ENCODE measurements around the gene NUP50.

NUP50 gene

DNA sequence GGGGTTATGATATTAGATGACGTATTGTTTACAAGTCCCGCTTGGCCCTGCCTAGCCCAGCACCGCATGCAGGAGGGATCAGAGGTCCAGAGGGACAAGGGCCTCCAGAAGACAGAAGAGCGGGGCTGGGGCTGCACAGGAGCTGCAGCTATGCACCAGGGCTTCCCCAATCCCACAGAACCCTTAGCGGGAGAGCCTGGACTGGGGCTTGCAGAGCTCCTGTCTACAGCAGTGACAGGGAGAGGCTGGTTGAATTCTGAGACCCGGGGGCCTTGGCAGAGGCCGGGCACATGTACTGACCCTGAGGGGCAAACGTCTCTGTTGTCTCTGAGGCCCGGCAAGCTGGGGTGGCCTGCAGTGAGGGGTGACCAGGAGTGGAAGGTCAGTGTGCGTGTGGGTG, 70.1 kb downstream of the NUP50 start:
- DNase-seq = no peak

DNA sequence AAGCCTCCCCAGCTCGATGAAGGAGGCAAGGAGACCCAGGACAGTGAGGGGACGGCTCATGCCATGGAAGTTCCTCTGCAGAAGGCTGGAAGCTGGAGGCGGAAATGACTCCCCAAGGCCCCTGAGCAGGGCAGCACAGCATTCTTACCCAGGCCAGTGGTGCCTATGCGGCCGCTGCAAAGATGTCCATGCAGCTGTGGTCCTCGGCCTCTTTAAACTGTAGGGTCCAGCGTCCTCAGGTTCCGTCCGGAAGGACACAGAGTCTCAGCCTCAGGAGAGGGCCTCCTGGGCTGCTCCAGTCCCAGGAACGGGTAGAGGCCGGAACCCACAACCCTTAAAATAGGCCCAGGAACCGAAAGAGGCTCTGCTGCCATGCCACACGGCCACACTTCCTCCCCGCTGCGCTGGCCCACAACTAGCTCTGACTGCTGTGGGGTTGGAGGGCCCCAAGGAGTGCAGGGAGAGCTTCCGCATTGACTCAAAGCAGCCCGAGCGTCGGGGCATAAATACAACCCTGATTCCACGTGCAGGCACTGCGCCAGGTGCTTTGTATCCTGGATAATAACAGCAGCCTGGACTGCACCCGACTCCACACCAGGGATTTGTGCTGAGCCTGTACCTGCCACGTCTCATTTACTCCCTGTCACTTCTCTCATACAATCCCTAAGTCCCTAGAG, 71.5 kb downstream of the NUP50 start:
- no peak for DNase-seq

DNA sequence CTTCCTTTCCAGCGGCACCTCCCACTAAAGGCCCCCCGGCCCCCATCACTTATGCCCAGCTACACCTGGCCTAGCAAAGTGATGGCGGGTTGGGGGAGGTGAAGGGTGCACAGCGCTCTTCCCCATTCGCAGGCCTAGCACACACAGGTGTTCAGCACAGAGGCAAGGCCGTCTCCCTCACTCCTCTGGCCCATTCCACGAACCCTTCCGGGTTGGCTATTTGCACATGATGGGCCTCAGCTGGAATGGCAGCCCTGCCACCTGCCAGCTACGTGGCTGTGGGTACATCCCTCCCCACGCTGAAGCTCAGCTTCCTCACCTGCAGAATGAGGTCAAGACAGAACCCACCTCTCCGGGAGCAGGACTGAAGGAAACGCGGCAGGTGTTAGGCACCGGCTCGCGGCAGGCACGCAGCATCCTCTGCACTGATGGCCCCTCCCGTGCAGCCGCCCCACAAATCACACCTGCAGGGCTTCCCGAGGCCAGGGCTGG, 72.2 kb downstream of the NUP50 start:
- DNase-seq = no peak

DNA sequence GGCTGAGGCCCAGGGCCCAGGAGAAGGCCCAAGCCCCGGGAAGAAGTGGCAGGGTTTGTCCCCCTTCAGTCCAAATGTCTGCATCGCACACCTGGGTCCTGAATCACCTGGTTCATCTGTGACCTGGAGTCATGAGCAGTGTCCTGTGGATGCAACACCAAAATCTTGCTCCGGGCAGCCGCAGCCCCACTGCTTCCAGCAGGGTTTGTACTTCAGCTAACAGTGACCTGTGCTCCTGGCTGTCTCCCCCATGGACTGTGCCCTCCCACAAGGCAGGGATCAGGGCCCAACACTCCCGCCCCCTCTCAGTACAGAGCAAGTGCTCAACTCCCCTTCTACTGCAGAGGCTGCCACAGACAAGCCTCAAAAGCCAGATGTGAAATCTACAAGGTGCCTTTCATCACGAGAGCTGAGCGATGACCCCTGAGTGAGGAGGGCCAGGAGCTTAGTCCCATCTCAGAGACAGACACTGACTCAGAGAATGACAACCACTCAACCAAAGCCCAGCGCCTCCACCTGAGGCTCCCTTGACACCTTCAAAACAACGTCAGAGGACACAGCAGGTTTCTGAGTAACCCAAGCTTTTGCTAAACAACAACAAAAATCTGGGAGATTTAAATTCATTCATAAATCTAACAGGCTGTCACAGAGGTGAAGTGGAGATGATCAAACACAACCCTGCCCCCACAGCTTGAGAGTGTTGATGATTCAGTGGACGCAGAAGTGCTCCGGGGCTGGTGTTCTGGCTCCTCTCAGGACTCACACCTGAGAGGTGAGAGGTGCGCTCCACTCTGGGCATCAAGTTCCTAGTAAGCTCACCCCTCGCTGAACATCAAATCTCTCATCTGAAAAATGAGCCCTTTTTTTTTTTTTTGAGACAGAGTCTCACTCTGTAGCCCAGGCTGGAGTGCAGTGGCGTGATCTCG, 73.6 kb downstream of the NUP50 start:
- DNase-seq = no peak
